ENCODE measurements around the gene VSTM2B. TPM values are rescaled to one million over a fixed set of nuclear protein-coding genes. Genes with fewer than 3 reads are reported as not detected.

The VSTM2B gene
- total RNA-seq, 1 experiment from 2014 or later = not detected

DNA sequence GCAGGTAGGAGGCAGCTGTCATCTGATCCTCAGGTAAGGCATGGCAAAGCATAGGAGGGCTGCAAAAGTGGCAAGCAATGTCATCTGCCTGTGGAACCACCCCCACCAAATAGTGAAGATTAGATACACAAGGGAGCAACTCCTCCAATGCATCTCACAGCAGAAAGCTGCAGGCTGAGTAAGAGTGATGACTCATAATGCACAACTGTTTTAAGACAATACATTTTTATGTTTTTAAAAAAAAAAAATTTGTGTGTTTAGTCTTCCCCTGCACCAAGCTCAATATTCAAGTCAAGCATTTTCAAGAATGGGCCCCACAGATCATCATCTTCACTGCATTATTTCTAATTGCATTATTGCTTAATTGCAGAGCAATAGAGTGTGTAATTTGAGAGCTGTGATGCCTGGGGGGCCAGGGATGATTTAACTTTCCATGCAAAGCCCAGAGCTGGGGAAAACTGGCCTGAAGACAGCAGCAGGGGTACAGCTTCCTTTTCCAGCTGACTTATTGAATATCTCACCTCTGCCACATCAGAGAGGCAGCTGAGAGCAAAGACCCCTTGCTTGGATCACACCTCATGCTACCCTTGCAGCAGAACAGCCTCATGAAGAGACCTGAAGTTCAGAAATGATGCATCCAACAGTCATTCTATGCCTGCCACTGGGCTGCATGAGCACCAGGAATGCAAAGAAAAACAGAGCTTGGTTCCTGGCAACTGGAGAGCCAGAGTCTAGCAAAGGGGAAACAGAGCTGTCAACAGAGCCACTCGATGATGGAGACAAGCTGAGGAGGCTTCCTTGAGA lies 57.6 kb downstream of the VSTM2B start:
- Histone ChIP-seq H3K9me3 (ENCODE audit: insufficient read depth, low read depth) (no peaks in the 10 kb centered on the region), H3K4me3 (no peak overlapping the region), H3K79me2 (ENCODE audit: low read depth) (no peaks in the 10 kb centered on the region), H3K4me2 (no peak overlapping the region), H4K20me1 (ENCODE audit: insufficient read depth) (no peaks in the 10 kb centered on the region), H3F3A (ENCODE audit: insufficient read depth, low read depth) (no peaks in the 10 kb centered on the region), H3K9me2 (ENCODE audit: insufficient read depth) (no peaks in the 10 kb centered on the region), H3K27ac (no peak overlapping the region), H3K27me3 (ENCODE audit: insufficient read depth, low read depth) (peaks cover 77% of the 10 kb centered on the region), H2AFZ (no peak overlapping the region), H3K4me1 (replicated peaks; ENCODE audit: insufficient read depth) (no peaks in the 10 kb centered on the region), H3K36me3 (ENCODE audit: low read depth) (no peaks in the 10 kb centered on the region)
- ChIA-PET CTCF (no interaction called here), POLR2A (ENCODE audit: unreplicated experiment) (no interaction called here)
- no peak for TF ChIP-seq CTCF (conservative IDR thresholded peaks at IDR 0.05)
- TF ChIP-seq EZH2 (IDR thresholded peaks at IDR 0.05; ENCODE audit: low read depth) = no peak
- no peak for DNase-seq
- intact Hi-C loops (cut with micrococcal nuclease; ENCODE audit: unreplicated experiment) = no loop called here
- BruUV-seq (replicated peaks) = no TSS peak

GRCh38 chr19:29586401-29586800 lies 60.6 kb downstream of the VSTM2B start:
- Histone ChIP-seq H3K9me2 (ENCODE audit: insufficient read depth) (no peaks in the 10 kb centered on the region), H3K4me3 (no peak overlapping the region), H3K9me3 (ENCODE audit: insufficient read depth, low read depth) (no peaks in the 10 kb centered on the region), H2AFZ (no peak overlapping the region), H3F3A (ENCODE audit: insufficient read depth, low read depth) (no peaks in the 10 kb centered on the region), H3K79me2 (ENCODE audit: low read depth) (no peaks in the 10 kb centered on the region), H3K27me3 (ENCODE audit: insufficient read depth, low read depth) (peaks cover 80% of the 10 kb centered on the region), H3K27ac (no peak overlapping the region), H3K4me1 (replicated peaks; ENCODE audit: insufficient read depth) (no peaks in the 10 kb centered on the region), H3K36me3 (ENCODE audit: low read depth) (no peaks in the 10 kb centered on the region), H3K4me2 (no peak overlapping the region), H4K20me1 (ENCODE audit: insufficient read depth) (no peaks in the 10 kb centered on the region)
- TF ChIP-seq CTCF (conservative IDR thresholded peaks at IDR 0.05) (no peak), EZH2 (IDR thresholded peaks at IDR 0.05; ENCODE audit: low read depth) (no peak)
- no peak for DNase-seq
- CTCF ChIA-PET = no interaction called here
- BruUV-seq (replicated peaks) = no TSS peak
- intact Hi-C loops (cut with micrococcal nuclease; ENCODE audit: unreplicated experiment) = no loop called here
- POLR2A ChIA-PET (ENCODE audit: unreplicated experiment) = interaction anchor here (0.9 kb wide), 1 partner anchor 192 kb away, joined by 3 read pairs; no protein-coding TSS in a partner anchor

- Histone ChIP-seq H3K27ac (no peak overlapping the region), H3K27me3 (ENCODE audit: insufficient read depth, low read depth) (peaks cover 82% of the 10 kb centered on the region), H3K4me1 (replicated peaks; ENCODE audit: insufficient read depth) (no peaks in the 10 kb centered on the region), H3K9me3 (ENCODE audit: insufficient read depth, low read depth) (no peaks in the 10 kb centered on the region), H3K79me2 (ENCODE audit: low read depth) (no peaks in the 10 kb centered on the region), H3K4me2 (no peak overlapping the region), H2AFZ (no peak overlapping the region), H3K36me3 (ENCODE audit: low read depth) (no peaks in the 10 kb centered on the region), H3F3A (ENCODE audit: insufficient read depth, low read depth) (no peaks in the 10 kb centered on the region), H3K9me2 (ENCODE audit: insufficient read depth) (no peaks in the 10 kb centered on the region), H3K4me3 (no peak overlapping the region), H4K20me1 (ENCODE audit: insufficient read depth) (no peaks in the 10 kb centered on the region)
- BruUV-seq (replicated peaks) = no TSS peak
- ChIA-PET CTCF (no interaction called here), POLR2A (ENCODE audit: unreplicated experiment) (interaction anchor here (0.9 kb wide), 1 partner anchor 191 kb away, joined by 3 read pairs; no protein-coding TSS in a partner anchor)
- intact Hi-C loops (cut with micrococcal nuclease; ENCODE audit: unreplicated experiment) = no loop called here
- no peak for DNase-seq
- no peak for TF ChIP-seq EZH2 (IDR thresholded peaks at IDR 0.05; ENCODE audit: low read depth)
- TF ChIP-seq CTCF (conservative IDR thresholded peaks at IDR 0.05) = no peak
Measured at GRCh38 chr19:29587059-29587458, 61.3 kb downstream of the VSTM2B start.
